DMS53 (cell line): ENCODE data around the gene SLC37A1.

Experiments
- DNase-seq: peaks from one replicate; lab custom pipeline; 2025; lab: John Stamatoyannopoulos, UW

Gene SLC37A1

DNA sequence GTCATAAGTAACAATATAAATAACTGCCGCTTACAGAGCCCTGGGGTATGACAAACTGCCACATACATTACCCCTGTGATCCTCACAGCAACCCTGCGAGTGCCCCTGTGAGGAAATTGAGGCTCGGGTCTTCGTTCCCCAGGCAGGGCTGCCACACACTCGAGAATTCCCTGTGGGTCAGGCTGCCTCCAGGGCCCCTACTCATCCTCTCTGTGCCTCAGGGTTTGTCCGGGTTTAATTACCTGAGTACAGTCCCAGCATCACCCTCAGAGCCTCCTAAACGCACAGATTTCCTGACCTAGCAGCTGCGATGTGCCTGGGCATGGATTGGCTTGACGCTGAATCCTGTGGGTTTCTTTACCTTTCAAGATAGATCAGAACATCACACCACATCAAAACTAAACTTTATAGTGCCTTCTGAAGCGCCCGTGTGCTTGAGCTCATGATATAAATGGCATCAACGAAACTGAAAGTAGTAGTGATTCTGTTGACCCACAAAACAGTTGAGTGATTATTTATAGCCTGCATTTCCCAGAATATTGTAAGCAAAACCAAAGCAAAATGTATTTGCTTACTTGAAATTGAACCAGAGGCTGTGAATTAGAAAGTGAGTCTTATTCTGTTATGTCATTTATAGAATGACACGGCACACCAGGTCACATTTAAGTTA lies 14.0 kb downstream of the SLC37A1 start:
- DNase-seq, result peak; percentile 19

DNA sequence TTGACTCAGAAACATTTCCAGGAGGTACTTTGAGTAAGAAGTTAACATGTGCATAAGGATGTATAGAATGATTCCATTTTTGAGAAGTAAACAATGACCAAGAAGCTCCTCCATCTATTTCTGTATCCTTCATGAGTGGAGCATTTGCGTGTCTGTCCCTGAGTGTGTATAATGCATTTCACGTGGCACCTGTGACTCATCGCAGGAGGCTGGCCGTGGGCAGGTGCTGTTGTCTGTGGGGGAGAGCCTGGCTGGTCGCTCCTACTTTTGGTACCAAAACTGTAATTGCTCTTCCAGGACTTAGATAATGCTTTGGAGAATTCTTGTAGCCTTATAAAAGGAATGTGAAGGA lies 16.5 kb downstream of the SLC37A1 start:
- DNase-seq, result peak; percentile 40

DNA sequence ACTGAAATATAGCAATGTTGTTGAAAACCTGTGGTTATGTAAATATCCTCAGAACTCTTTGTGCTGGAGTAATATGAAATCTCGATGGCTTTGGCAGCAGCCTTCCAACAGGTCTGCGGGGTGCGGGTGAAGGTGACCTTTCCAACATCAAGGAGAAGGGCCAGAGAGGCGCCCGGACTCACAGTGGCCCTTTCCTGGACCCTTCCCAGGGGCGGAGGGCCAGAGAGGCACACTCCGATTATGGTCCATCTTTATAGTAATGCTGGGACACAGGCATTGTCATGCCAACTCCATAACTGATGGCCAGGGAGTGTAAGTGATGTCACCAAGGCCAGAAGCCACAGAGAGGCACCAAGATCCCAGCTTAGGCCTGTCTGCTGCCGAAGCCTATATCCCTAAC lies 18.1 kb downstream of the SLC37A1 start:
- DNase-seq, result no peak

DNA sequence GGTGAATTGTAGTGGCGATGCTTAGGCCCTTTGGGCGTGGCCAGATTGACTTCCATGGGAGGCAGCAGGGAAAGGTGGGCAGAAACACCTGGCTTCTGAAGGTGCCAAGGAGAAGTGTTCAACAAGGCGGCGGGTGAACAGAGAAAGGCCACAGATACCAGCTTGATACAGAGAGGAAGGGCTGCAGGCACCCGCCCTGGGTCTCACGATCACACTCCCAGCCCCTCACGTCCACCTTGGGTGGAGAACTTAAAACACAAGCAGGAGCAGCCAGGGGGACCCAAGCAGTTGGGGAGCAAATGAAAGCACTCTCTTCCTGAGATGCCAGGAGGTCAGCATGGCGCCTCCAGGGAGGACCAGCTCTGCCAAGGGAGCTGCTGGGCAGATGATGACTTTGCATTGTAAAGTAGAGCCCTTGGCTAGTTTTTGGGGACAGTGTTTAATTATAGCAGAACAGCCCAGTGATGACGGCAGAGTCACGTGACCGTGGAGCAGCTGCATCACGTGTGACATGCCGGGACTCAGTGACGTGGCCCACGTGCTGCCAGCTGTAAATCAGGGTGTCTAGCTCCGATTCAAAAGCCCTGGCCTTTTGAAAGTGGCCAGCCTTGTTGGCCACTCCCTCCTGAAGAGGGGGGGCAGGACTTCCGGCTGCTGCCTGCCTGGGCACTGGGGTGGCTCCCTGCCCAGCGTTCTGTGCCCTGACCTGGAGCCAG lies 19.0 kb downstream of the SLC37A1 start:
- DNase-seq, result peak; percentile 57

DNA sequence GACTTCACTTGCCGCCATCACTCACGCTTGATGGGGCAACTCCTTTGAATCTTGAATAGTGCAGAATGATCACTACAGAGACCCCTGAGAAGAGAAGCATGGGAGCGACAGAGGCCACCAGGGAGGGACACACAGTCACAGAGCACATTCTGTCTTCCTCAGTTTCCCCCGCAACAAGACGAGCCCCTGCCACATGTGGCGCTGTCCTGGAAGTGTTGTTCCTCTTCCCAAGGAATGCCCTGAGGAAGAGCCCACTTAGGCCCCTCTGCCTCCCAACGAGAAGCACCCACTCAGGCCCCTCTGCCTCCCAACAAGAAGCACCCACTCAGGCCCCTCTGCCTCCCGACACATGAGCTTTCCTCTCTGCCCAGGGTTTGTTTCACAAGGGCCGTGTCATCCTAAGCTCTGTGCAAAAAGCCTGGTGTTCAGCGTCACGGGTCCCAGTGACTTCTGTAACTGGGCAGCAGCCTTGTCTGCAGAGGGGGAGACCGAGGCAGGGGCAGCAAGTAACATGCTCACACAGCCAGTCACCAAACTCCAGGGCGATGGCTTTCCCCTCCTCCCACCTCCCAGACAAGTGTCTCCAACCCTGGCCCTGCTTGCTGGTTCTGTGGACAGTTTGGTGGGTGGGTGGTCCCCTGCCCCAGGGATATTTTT lies 19.8 kb downstream of the SLC37A1 start:
- DNase-seq, result no peak

DNA sequence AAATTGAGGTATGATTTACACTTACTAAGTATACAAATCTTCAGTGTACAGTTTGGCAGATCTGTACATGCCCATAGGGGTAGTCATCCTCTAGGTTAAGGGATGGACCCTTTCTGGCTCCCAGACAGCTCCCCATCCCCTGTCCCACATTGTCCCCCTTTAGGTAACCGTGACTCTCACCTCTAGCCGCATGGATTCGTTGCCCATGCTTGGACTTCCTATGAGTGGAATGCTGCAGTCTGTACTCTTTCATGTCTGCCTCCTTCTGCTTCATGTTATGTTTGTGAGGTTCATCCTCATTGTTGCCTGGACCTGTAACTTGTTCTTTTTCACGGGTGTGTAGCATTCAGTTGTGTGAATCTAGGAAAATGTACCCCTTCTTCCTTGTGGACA lies 20.3 kb downstream of the SLC37A1 start:
- no peak for DNase-seq

DNA sequence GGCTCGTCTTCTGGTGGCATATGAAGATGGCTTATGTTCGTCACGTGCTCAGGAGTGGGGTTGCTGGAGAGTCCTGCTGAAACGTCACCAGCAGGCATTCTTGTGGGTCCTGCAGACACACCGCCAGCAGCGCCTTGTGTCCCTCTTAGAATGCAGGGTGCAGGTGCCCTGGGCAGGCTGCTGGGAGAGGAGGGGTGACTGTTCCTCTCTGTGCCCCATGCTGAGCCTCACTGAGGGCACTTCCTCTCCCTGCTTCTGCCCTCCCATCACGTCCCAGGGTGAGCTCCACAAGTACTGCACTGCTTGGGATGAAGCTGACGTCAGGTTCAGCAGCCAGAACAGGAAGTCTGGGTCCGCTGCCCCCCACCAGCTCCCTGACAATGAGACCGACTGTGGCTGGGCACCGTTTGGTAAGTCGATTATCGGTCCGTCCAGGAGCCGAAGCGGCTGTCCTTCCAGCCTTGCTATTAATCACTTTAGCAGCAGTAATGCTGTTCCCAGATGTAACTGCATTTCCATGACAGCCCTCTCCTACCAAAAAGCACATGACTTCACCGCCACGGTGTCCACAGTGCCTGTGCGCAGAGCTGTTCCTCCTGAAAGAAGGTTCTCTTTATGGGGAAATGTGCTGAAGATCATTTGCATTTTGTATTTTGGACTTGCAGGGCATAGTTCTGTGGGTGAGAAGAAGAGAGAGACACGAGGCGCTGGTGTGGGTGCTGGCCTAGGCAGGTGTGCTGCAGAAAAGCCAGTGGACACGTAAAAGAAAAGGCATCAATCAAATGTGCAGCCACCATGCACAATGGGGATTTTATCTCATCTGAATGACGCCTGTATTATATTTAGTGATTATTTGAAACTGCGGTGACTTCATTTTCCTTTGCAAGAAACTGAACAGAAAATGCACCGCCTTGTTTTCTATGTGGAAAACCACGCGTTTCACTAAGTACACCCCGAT lies 21.0 kb downstream of the SLC37A1 start:
- DNase-seq, result no peak

DNA sequence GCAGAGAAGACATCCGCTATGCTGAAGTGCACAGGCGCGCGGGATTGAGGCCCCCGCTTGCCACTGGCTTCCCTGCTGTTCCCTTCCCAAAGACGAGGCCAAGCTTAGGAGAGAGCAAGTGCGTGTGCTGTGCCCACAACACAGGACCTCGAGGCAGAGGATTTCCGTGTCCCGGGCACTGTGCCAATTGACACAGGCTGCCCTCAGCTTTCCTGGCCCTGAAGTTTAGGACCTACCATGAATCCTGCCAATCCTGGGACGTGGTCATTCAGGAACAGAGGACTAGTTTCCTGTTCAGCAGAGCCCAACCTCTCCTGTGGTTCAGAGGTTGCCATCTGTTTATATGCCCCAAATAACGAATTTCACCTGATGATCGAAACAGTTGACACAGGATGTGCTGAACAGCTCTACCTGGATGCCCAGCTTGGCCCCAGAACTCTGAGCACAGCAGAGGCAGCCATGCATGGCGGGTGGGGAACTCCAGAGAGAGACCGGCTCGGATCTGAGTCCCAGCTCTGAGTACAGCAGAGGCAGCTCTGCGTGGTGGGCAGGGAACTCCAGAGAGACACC lies 22.0 kb downstream of the SLC37A1 start:
- DNase-seq, result no peak

DNA sequence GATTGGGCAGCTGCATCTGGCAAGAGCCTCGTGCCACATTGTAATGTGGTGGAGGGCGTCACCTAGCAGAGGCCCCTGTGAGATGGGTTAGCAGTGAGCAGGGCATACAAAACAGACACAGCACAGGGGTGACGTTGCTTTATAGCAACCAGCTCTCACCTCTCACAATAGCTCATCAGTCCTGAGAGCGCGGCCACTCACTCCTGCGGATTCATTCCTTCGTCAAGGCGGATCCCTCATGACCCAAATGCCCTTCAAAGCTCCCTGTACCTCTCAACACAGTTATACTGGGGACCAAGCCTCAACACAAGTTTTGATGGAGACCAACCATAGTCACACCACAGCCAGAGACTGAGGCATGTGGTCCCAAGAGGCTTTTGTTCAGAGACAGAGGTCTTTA lies 22.9 kb downstream of the SLC37A1 start:
- DNase-seq, result no peak

DNA sequence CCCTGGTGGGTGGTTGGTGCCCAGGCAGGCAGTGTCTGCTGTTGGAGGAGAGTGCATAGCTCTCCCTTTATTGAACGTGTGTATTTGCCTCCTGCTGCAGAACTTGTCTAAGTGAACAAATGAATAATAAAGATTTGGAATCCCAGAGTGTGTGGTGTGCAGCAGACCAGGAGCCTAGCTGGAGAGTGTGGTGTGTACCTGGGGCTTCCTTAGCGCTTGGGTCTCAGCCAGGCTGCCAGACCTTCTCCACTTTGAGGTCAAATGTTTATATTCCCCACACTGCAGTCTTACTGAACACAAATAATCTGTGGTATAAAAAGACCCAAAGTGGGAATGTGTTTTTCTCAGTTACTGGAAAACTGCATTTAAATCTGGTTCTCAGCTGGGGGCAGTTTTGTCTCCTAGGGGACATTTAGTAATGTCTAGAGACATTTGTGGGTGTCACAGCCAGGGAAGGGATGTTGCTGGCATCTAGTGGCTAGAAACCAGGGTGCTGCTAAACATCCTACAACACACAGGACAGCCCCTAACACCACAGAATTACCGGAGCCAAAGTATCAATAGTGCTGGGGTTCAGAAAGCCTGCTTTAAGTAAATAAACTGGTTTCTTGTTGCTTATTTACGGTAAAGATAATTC lies 23.6 kb downstream of the SLC37A1 start:
- DNase-seq, result peak; percentile 20

DNA sequence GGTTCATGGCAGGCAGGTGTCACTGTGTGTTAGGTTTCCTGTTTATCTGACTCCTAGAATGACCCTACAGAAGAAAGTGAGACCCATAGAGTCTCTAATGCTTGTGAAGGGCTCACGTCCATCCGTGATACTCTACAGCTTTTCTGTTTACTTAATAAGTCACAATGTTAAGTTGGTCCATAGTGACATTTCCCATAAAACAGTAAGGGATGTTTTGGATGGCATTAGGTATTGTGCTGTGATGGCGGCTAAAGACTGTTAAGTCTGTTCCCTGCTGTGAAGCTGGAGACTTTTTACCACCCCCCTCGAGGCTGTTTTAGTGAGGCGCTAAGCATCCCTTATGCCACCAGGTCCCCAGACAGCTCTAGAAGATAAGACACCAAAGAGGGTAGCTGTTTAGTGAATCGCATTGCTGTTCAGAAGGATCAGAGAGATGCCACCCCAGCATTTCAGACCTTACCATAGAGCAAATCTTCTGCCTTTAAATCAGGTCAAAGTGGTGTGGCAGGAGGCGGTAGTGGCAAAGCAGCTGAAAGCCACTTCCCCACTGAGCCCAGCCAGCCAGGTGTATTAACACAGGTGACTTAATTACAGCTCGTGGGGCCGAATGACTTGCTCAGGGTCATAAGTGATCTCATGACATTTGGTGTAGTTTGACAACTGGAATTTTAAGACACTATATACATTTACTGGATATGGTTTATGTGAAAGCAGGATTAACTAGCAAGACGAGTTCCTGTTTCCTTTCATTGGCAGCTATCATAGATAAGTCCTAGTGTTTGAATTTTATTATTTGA lies 25.0 kb downstream of the SLC37A1 start:
- no peak for DNase-seq

DNA sequence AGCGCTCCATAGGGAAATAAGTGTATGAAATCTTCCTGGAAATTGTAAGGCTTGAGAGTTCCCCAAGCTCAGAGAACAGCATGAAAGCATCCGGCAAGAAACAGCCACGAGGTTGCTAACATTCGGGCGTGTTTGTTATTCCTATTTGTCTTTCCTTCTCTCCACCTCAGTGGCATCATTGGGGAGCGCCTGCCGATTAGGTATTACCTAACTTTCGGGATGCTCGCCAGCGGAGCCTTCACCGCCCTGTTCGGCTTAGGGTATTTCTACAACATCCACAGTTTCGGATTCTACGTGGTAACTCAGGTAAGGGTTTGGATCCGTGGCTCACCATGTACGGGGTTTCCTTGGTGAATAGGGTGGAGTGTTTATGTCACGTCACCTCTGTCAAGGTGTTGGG lies 25.7 kb downstream of the SLC37A1 start:
- DNase-seq, result no peak

DNA sequence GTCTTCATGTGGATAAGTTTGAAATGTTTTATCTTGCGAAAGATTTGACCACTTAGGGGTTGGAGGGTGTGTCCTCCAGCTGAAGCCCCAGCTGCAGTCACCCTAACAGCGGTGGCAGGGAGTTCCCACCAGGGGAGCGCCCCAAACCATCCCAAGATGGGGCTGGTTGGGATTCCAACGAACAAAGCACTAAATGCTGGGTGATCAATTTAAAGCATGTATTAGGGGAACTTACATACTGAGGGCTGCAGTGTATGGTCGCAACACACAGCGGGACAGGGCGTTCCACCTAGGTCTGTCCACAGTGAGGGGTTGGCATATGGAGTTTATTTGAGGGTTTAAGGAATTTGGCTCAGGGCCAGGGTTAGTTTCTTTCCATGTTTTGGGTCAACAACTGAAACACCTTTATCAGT lies 26.3 kb downstream of the SLC37A1 start:
- no peak for DNase-seq

DNA sequence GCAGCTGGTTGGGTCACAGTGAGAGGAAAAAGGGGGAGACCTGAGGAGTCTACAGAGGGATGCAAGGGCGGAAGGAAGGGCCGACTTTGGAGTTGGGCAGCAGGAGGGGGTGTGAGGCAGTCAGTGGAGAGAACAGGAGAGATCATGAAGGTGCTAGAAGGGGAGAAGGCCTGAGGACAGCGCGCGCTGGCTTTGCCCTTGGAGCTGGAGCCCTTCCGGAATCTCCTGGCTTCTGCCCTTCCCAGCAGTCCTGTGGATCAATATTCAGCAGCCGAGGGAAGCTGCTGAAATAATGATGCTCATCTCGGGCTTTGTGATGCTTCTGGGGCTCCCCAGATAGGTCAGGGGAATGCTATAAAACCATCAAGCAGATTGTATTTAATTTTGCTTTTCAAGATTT lies 26.7 kb downstream of the SLC37A1 start:
- no peak for DNase-seq

DNA sequence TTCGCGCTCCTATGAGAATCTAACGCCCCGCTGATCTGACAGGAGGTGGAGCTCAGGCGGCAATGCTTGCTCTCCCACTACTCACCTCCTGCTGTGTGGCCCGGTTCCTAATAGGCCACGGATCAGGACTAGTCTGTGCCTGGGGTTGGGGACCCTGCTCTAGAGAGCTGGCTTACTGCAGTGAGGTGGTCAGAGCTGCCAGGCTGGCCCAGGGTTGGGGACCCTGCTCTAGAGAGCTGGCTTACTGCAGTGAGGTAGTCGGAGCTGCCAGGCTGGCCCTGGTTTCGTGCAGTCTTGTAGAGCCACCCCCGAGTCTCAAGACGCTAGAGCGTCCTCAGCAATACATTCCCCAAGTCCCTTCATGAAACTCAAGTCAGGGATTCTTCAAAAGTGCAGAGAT lies 27.5 kb downstream of the SLC37A1 start:
- no peak for DNase-seq

DNA sequence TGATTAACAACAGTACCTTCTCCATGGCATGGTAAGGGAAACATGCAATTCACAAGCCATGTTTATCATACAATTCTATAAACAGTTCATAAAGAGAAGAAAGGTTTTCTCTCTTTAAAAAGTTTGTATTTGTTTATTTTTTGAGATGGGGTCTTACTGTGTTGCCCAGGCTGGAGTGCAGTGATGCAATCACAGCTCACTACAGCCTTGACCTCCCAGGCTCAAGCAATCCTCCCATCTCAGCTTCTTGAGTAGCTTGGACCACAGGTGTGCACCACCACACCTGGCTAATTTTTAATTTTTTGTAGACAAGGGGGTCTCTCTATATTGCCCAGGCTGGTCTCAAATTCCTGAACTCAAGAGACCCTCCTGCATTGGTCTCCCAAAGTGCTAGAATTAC lies 28.0 kb downstream of the SLC37A1 start:
- no peak for DNase-seq

DNA sequence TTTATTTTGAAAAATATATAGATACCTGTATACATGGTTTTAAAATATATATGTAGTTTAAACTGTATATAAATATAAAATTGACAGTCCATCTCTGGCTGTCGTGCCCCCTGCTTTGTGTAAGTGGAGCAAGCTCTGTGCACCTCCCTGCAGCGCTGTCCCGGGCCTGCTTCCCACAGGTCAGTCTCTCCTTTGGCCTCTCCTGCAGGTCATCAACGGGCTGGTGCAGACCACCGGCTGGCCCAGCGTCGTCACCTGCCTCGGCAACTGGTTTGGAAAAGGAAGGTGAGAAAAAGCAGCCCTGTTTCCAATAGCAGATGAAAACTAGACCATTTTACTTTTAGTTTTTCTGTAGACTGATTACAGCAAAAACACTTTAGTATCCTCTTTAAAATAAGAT lies 28.5 kb downstream of the SLC37A1 start:
- no peak for DNase-seq

DNA sequence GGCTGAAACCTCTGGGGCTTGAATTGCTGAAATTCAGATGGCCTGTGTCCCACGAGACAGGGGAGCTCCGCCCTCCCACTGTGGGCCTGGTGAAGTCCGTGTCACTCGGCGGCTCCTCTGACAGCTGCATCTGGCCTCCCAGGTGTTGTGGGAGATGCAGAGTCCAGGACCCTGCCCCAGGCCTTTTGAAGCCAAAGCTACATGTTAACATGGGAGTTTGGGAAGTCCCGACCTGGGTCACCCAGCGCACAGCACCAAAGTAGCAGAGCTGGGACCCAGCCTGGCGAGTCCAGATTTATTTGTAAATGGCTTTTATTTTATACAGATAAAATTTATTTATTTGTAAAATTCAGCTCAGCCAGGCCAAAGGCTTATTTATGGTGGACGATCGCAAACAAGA lies 28.9 kb downstream of the SLC37A1 start:
- no peak for DNase-seq

DNA sequence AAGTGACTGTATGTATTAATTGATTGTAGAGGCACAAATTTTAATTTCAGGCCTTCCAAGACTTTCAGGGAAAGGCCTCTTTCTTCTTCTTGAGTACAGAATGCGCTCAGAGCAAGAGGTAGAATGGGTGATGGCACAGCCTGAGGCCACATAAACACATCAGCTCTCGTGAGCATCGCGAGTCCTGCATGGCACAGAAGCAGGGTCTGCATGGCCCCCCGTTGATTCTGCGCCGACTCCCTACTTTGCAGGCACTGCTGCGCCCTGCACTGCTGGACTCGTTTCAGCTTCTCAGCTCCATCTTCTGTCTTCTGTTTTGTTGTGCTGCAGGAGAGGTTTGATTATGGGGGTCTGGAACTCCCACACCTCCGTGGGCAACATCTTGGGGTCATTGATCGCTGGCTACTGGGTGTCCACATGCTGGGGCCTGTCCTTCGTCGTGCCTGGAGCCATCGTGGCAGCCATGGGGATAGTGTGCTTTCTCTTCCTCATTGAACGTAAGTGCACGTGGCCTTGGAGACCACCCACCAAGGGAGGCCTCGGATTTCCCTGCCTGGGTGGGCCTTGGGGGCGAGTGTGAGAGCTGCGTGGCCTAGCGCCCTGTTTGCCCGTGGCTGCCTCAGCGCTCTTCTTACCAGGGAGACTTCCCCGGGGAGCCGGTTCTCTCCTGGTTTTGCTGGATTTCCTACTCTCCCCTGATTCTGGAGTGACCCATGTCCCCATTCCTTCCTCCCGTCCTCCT lies 29.6 kb downstream of the SLC37A1 start:
- no peak for DNase-seq

DNA sequence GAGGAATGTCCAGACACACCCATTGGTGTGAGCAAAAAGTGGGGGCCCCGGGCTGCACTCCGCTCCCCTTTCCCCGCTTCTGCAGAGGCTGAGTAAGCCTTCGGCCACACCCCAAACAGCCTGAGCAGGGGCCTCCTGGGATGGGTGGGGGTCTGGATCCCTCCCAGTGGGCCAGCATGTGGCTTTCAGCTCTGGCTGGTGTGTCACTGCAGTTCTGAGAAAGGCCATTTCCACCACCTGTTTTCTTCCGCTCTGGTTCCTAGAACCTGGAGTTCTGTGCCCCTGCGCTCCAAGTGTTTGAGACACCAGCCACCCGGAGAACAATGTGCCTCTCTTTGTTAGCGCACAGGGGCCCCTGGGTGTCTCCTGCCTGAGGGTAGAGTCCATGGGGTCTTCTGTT lies 30.9 kb downstream of the SLC37A1 start:
- DNase-seq, result no peak
